Stimulated activated CD4-positive, alpha-beta T cell treated with anti-CD3 and anti-CD28 coated beads, Interleukin-4, amount 100 ng/mL, for 48 hours (primary cell): ENCODE data around the gene RBFOX1.

Source experiments
- DNase-seq, 2 donors: peaks; one replicate each; pipeline ENCODE4 v3.0.0-alpha.2; 2020; ENCODE audit warnings: low read depth in 2 of 2

RBFOX1 gene

GRCh38 chr16:7334801-7335560 is 2.3 kb downstream of the RBFOX1 start:
- no peak for DNase-seq

GRCh38 chr16:7335991-7336634 is 3.5 kb downstream of the RBFOX1 start:
- DNase-seq: no peak

GRCh38 chr16:7336742-7337141 is 4.1 kb downstream of the RBFOX1 start:
- DNase-seq: no peak

GRCh38 chr16:7338826-7339225 is 6.2 kb downstream of the RBFOX1 start:
- DNase-seq: no peak

- DNase-seq: no peak
Observed at GRCh38 chr16:7339700-7340099, 7.1 kb downstream of the RBFOX1 start.

GRCh38 chr16:7340938-7341337 is 8.3 kb downstream of the RBFOX1 start:
- no peak for DNase-seq

- no peak for DNase-seq
Observed at GRCh38 chr16:7342598-7342997, 10.0 kb downstream of the RBFOX1 start.

- no peak for DNase-seq
Observed at GRCh38 chr16:7343243-7343642, 10.6 kb downstream of the RBFOX1 start.

GRCh38 chr16:7344830-7345780 is 12.5 kb downstream of the RBFOX1 start:
- no peak for DNase-seq

GRCh38 chr16:7350806-7351205 is 18.2 kb downstream of the RBFOX1 start:
- no peak for DNase-seq

- no peak for DNase-seq
Observed at GRCh38 chr16:7351610-7352510, 19.2 kb downstream of the RBFOX1 start.

GRCh38 chr16:7355758-7356157 is 23.1 kb downstream of the RBFOX1 start:
- DNase-seq: no peak

- no peak for DNase-seq
Observed at GRCh38 chr16:7361416-7362129, 28.9 kb downstream of the RBFOX1 start.

- no peak for DNase-seq
Observed at GRCh38 chr16:7362231-7362630, 29.6 kb downstream of the RBFOX1 start.

GRCh38 chr16:7363422-7364417 is 31.1 kb downstream of the RBFOX1 start:
- no peak for DNase-seq

- no peak for DNase-seq
Observed at GRCh38 chr16:7366041-7366440, 33.4 kb downstream of the RBFOX1 start.

- DNase-seq: no peak
Observed at GRCh38 chr16:7366993-7367880, 34.6 kb downstream of the RBFOX1 start.

GRCh38 chr16:7369204-7369603 is 36.6 kb downstream of the RBFOX1 start:
- DNase-seq: no peak
